Neural cell (in vitro differentiated cells): ENCODE results near the gene SH2D1A. TPM values are rescaled to one million over a fixed set of nuclear protein-coding genes. Genes with fewer than 3 reads are reported as not detected.
A peak's percentile ranks its signal among the peaks of the same experiment; 100 is the strongest.

Source experiments
- H2AFZ ChIP-seq: fragments of 200-600, 300-800 bp; sonication (generic), shearing (Covaris generic); 2 replicates; pipeline ENCODE4 v1.6.0; 2014; ENCODE audit warnings: low read depth, mild to moderate bottlenecking, antibody characterized with exemption, low read length, moderate library complexity
- H3F3A ChIP-seq: fragments of 200-600 bp; shearing (Covaris generic); 2 replicates; pipeline ENCODE4 v1.6.1; 2016; ENCODE audit warnings: mild to moderate bottlenecking, moderate library complexity, mixed read lengths, antibody characterized with exemption, low read length; ENCODE audit not compliant: insufficient read depth, poor library complexity, severe bottlenecking
- H3K27ac ChIP-seq: fragments of 200-600, 300-800 bp; sonication (generic), shearing (Covaris generic); 2 replicates; pipeline ENCODE4 v1.5.1; 2014; ENCODE audit warnings: mild to moderate bottlenecking, low read length, moderate library complexity
- H3K27me3 ChIP-seq: fragments of 300-800, 200-600 bp; sonication (generic), shearing (Covaris generic); 2 replicates; pipeline ENCODE4 v1.6.0; 2014; ENCODE audit warnings: mild to moderate bottlenecking, low read depth, low read length, moderate library complexity; ENCODE audit not compliant: insufficient read depth
- H3K36me3 ChIP-seq: fragments of 300-800, 200-600 bp; sonication (generic), shearing (Covaris generic); 2 replicates; pipeline ENCODE4 v1.5.1; 2014; ENCODE audit warnings: mild to moderate bottlenecking, antibody characterized with exemption, low read length, moderate library complexity; ENCODE audit not compliant: insufficient read depth
- H3K4me2 ChIP-seq: fragments of 300-800, 200-600 bp; sonication (generic), shearing (Covaris generic); 2 replicates; pipeline ENCODE4 v1.6.0; 2014; ENCODE audit warnings: mild to moderate bottlenecking, low read length
- H3K4me3 ChIP-seq: fragments of 300-800, 200-600 bp; sonication (generic), shearing (Covaris generic); 2 replicates; pipeline ENCODE4 v1.5.1; 2014; ENCODE audit warnings: mild to moderate bottlenecking, low read length, moderate library complexity
- H3K79me2 ChIP-seq: fragments of 200-600 bp; shearing (Covaris generic); replicated peaks from 2 replicates; pipeline ENCODE4 v1.6.0; 2014; ENCODE audit warnings: mild to moderate bottlenecking, low read length, moderate library complexity; ENCODE audit not compliant: insufficient read depth
- H3K9ac ChIP-seq: fragments of 300-800, 200-600 bp; sonication (generic), shearing (Covaris generic); 2 replicates; pipeline ENCODE4 v1.6.1; 2016; ENCODE audit warnings: mild to moderate bottlenecking, low read length, mixed read lengths
- H3K9me2 ChIP-seq: fragments of 200-600 bp; shearing (Covaris generic); 2 replicates; pipeline ENCODE4 v1.6.1; 2016; ENCODE audit warnings: mild to moderate bottlenecking, low read length, mixed read lengths; ENCODE audit not compliant: insufficient read depth
- H3K9me3 ChIP-seq: fragments of 200-600, 300-800 bp; sonication (generic), shearing (Covaris generic); 2 replicates; pipeline ENCODE4 v1.6.1; 2016; ENCODE audit warnings: mild to moderate bottlenecking, mixed run types, low read length, moderate library complexity, mixed read lengths
- H4K20me1 ChIP-seq: fragments of 200-600 bp; shearing (Covaris generic); 2 replicates; pipeline ENCODE4 v1.6.1; 2016; ENCODE audit warnings: mild to moderate bottlenecking, mixed run types; ENCODE audit not compliant: insufficient read depth
- EP300 ChIP-seq: fragments of 450-650 bp; conservative IDR thresholded peaks from 2 replicates; pipeline ENCODE4 v1.6.1; 2014; ENCODE audit warnings: antibody characterized with exemption, mild to moderate bottlenecking, moderate library complexity; ENCODE audit not compliant: poor library complexity, severe bottlenecking
- EZH2 ChIP-seq: fragments of 200-600, 300-800 bp; shearing (Covaris generic), sonication (generic); IDR thresholded peaks from 2 replicates; pipeline ENCODE4 v1.6.1; 2014; ENCODE audit warnings: antibody characterized with exemption, low read length, borderline replicate concordance, mild to moderate bottlenecking; ENCODE audit not compliant: insufficient read depth, poor library complexity, severe bottlenecking
- MXI1 ChIP-seq: fragments of 450-650 bp; conservative IDR thresholded peaks from 2 replicates; pipeline ENCODE4 v1.6.1; 2014; ENCODE audit warnings: antibody characterized with exemption, mild to moderate bottlenecking; ENCODE audit not compliant: poor library complexity, severe bottlenecking
- POLR2AphosphoS5 ChIP-seq: IDR thresholded peaks from 2 replicates; pipeline ENCODE4 v1.6.1; 2012
- RAD21 ChIP-seq: fragments of 450-650 bp; conservative IDR thresholded peaks from 2 replicates; pipeline ENCODE4 v1.6.1; 2014; ENCODE audit warnings: antibody characterized with exemption, mild to moderate bottlenecking, moderate library complexity
- SMC3 ChIP-seq: fragments of 450-650 bp; conservative IDR thresholded peaks from 2 replicates; pipeline ENCODE4 v1.6.1; 2014; ENCODE audit warnings: antibody characterized with exemption, mild to moderate bottlenecking, moderate library complexity; ENCODE audit not compliant: poor library complexity
- TAF1 ChIP-seq: IDR thresholded peaks from 2 replicates; pipeline ENCODE4 v1.6.1; 2012; ENCODE audit warnings: low read depth
- polyA plus RNA-seq: library from polyadenylated mRNA; depleted of rRNA; stranded (reverse); fragments of >200 nt; gene quantifications from 2 replicates; pipeline ENCODE4 v1.2.3, GENCODE V29; 2014
- TF ChIP-seq, protein P1 (sequence below): fragments of 450-650 bp; IDR thresholded peaks from 2 replicates; pipeline ENCODE4 v1.5.1; 2014; ENCODE audit warnings: antibody characterized with exemption, mild to moderate bottlenecking, moderate library complexity; ENCODE audit not compliant: poor library complexity, severe bottlenecking
- TF ChIP-seq, protein P2 (sequence below): IDR thresholded peaks from 2 replicates; pipeline ENCODE4 v1.6.1; 2012; ENCODE audit warnings: borderline replicate concordance

Gene SH2D1A
- polyA plus RNA-seq, 1 donor from 2014 or later = not detected

DNA sequence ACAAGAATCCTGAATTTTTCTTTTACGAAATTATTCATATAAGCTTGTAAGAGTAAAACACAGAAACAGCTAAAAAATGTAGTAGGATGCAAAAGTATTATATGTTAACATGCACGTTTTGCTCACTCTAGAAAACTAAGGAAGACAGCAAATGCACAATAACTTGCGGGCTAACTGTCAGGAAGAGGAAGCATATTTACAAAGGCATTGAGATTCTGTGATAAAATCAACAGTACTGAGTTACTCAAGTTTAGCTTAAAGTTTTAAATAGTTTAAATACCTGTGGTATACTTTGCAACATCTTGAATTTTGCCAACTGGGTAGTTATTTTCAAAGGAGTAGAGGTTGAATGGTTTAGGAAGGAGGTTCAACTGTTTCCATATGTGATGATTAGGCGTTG is 37.0 kb downstream of the SH2D1A start:
- TF ChIP-seq RAD21 (no peak), EP300 (no peak), EZH2 (no peak)
- Histone ChIP-seq H3K4me3 (no peak overlapping the region), H3K9ac (no peak overlapping the region), H3F3A (no peaks in the 10 kb centered on the region), H3K27me3 (no peaks in the 10 kb centered on the region), H3K4me2 (no peak overlapping the region), H3K36me3 (no peaks in the 10 kb centered on the region), H3K9me3 (no peaks in the 10 kb centered on the region), H3K27ac (no peak overlapping the region), H3K79me2 (no peaks in the 10 kb centered on the region), H2AFZ (no peak overlapping the region), H4K20me1 (no peaks in the 10 kb centered on the region), H3K9me2 (no peaks in the 10 kb centered on the region)

DNA sequence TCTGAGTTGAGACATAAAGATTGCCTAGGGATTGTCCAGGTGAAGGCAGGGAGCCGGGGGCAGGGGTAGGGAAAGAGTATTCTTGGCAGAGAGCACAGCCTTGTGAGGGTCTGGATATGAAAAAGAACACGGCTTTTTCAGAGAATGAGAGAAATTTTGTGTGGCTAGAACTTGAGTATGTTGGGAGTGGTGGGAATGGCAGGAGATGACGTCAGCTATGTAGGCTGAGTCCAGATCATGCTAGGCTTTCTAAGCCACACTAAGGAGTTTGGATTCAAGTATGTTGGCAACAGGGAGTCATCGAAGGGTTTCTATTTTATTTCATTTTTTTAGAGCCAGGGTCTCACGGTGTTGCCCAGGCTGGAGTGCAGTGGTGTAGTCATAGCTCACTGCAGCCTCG is 40.0 kb downstream of the SH2D1A start:
- Histone ChIP-seq H3K4me3 (no peak overlapping the region), H2AFZ (no peak overlapping the region), H3K4me2 (no peak overlapping the region), H3F3A (no peaks in the 10 kb centered on the region), H3K9me3 (no peaks in the 10 kb centered on the region), H3K36me3 (no peaks in the 10 kb centered on the region), H3K79me2 (no peaks in the 10 kb centered on the region), H3K27me3 (no peaks in the 10 kb centered on the region), H3K27ac (no peak overlapping the region), H4K20me1 (no peaks in the 10 kb centered on the region), H3K9ac (no peak overlapping the region), H3K9me2 (no peaks in the 10 kb centered on the region)
- TF ChIP-seq EP300 (no peak), TAF1 (no peak), EZH2 (no peak), SMC3 (no peak), RAD21 (no peak), MXI1 (no peak), POLR2AphosphoS5 (no peak)
- TF ChIP-seq, protein P1, sequence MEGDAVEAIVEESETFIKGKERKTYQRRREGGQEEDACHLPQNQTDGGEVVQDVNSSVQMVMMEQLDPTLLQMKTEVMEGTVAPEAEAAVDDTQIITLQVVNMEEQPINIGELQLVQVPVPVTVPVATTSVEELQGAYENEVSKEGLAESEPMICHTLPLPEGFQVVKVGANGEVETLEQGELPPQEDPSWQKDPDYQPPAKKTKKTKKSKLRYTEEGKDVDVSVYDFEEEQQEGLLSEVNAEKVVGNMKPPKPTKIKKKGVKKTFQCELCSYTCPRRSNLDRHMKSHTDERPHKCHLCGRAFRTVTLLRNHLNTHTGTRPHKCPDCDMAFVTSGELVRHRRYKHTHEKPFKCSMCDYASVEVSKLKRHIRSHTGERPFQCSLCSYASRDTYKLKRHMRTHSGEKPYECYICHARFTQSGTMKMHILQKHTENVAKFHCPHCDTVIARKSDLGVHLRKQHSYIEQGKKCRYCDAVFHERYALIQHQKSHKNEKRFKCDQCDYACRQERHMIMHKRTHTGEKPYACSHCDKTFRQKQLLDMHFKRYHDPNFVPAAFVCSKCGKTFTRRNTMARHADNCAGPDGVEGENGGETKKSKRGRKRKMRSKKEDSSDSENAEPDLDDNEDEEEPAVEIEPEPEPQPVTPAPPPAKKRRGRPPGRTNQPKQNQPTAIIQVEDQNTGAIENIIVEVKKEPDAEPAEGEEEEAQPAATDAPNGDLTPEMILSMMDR = no peak
- TF ChIP-seq, protein P2, sequence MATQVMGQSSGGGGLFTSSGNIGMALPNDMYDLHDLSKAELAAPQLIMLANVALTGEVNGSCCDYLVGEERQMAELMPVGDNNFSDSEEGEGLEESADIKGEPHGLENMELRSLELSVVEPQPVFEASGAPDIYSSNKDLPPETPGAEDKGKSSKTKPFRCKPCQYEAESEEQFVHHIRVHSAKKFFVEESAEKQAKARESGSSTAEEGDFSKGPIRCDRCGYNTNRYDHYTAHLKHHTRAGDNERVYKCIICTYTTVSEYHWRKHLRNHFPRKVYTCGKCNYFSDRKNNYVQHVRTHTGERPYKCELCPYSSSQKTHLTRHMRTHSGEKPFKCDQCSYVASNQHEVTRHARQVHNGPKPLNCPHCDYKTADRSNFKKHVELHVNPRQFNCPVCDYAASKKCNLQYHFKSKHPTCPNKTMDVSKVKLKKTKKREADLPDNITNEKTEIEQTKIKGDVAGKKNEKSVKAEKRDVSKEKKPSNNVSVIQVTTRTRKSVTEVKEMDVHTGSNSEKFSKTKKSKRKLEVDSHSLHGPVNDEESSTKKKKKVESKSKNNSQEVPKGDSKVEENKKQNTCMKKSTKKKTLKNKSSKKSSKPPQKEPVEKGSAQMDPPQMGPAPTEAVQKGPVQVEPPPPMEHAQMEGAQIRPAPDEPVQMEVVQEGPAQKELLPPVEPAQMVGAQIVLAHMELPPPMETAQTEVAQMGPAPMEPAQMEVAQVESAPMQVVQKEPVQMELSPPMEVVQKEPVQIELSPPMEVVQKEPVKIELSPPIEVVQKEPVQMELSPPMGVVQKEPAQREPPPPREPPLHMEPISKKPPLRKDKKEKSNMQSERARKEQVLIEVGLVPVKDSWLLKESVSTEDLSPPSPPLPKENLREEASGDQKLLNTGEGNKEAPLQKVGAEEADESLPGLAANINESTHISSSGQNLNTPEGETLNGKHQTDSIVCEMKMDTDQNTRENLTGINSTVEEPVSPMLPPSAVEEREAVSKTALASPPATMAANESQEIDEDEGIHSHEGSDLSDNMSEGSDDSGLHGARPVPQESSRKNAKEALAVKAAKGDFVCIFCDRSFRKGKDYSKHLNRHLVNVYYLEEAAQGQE = no peak

DNA sequence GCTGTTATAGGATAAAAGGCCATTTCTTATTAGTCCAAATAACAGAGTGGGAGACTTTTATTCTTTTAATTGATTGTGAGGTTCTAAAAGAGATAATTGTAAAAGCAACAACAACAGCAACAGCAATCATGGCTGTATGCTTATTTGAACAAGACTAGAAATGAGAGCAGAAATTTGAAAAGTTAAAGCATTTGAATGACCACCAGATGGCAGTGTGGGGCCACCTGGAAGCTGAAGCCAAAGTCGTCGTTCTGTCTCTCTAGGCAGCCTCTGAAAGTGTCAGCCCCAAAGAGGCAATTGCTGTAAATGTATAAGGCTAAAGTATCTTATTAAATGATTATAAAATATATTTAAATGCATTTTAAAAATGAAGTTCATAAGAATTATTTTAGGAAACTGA is 42.2 kb downstream of the SH2D1A start:
- Histone ChIP-seq H3K9ac (no peak overlapping the region), H3F3A (no peaks in the 10 kb centered on the region), H3K36me3 (no peaks in the 10 kb centered on the region), H3K79me2 (no peaks in the 10 kb centered on the region), H3K27ac (no peak overlapping the region), H3K27me3 (no peaks in the 10 kb centered on the region), H4K20me1 (no peaks in the 10 kb centered on the region), H3K9me3 (no peaks in the 10 kb centered on the region), H3K4me3 (no peak overlapping the region), H3K9me2 (no peaks in the 10 kb centered on the region), H3K4me2 (no peak overlapping the region), H2AFZ (no peak overlapping the region)
- TF ChIP-seq, protein P2 = no peak
- TF ChIP-seq, protein P1 = peak; percentile 65
- TF ChIP-seq RAD21 (peak; percentile 70), MXI1 (no peak), EZH2 (no peak), SMC3 (peak; percentile 68), POLR2AphosphoS5 (no peak), TAF1 (no peak)
